ENCODE measurements around the gene PSRC1.

Gene PSRC1

GRCh38 chr1:109243221-109243620 lies 39.7 kb downstream of the PSRC1 start:
- no peak for DNase-seq (ENCODE audit: low spot score)
- POLR2A ChIA-PET (ENCODE audit: low non-redundant PET): interaction anchor here (0.6 kb wide), 1 partner anchor 25 kb away, joined by 9 read pairs; no protein-coding TSS in a partner anchor

GRCh38 chr1:109242387-109242786 lies 40.6 kb downstream of the PSRC1 start:
- CTCF ChIA-PET: no interaction called here
- no peak for DNase-seq (ENCODE audit: low spot score)
- POLR2A ChIA-PET (ENCODE audit: low non-redundant PET): no interaction called here
- peak overlapping the region; percentile 98 for H3K27ac ChIP-seq
- TF ChIP-seq CTCF (conservative IDR thresholded peaks at IDR 0.05; ENCODE audit: low read depth): no peak

More at GRCh38 chr1:109243221-109243620, 39.7 kb downstream of the PSRC1 start:
- CTCF ChIA-PET: interaction anchor here (0.6 kb wide), 1 partner anchor 20 kb away, joined by 3 read pairs; no protein-coding TSS in a partner anchor
- H3K27ac ChIP-seq: no peak overlapping the region
- TF ChIP-seq CTCF (conservative IDR thresholded peaks at IDR 0.05; ENCODE audit: low read depth): no peak

- DNase-seq (ENCODE audit: low spot score): no peak
- CTCF ChIA-PET: no interaction called here
- no peak for TF ChIP-seq CTCF (conservative IDR thresholded peaks at IDR 0.05; ENCODE audit: low read depth)
- peak overlapping the region; percentile 98 for H3K27ac ChIP-seq
- POLR2A ChIA-PET (ENCODE audit: low non-redundant PET): no interaction called here
These were observed 41.1 kb downstream of the PSRC1 start for GRCh38 chr1:109241841-109242345.

- DNase-seq (ENCODE audit: low spot score): no peak
- CTCF ChIA-PET: no interaction called here
- peak overlapping the region; percentile 98 for H3K27ac ChIP-seq
- TF ChIP-seq CTCF (conservative IDR thresholded peaks at IDR 0.05; ENCODE audit: low read depth): no peak
- POLR2A ChIA-PET (ENCODE audit: low non-redundant PET): no interaction called here
These were observed 41.6 kb downstream of the PSRC1 start for GRCh38 chr1:109241344-109241743.

GRCh38 chr1:109240158-109241152 lies 42.5 kb downstream of the PSRC1 start:
- DNase-seq (ENCODE audit: low spot score): peak; percentile 95
- POLR2A ChIA-PET (ENCODE audit: low non-redundant PET): interaction anchor here (0.6 to 0.8 kb wide), 4 partner anchors 9 to 43 kb away, joined by 3 to 17 read pairs (median 4); partner anchors contain the start of gene CELSR2
- peak overlapping the region; percentile 98 for H3K27ac ChIP-seq
- CTCF ChIA-PET: interaction anchor here (0.6 to 1.8 kb wide), 3 partner anchors 15 to 23 kb away, joined by 3 to 6 read pairs (median 4); no protein-coding TSS in a partner anchor
- no peak for TF ChIP-seq CTCF (conservative IDR thresholded peaks at IDR 0.05; ENCODE audit: low read depth)

- peak; percentile 21; the same call in 1 of the 2 replicates for TF ChIP-seq CTCF (conservative IDR thresholded peaks at IDR 0.05; ENCODE audit: low read depth)
- POLR2A ChIA-PET (ENCODE audit: low non-redundant PET): interaction anchor here (0.7 to 0.8 kb wide), 2 partner anchors 10 to 36 kb away, joined by 5 to 17 read pairs; partner anchors contain the start of gene CELSR2
- H3K27ac ChIP-seq: peak overlapping the region; percentile 98
- no peak for DNase-seq (ENCODE audit: low spot score)
- CTCF ChIA-PET: interaction anchor here (0.6 to 1.8 kb wide), 11 partner anchors 13 to 293 kb away, joined by 3 to 6 read pairs (median 3); partner anchors contain the start of gene SARS1
These were observed 43.4 kb downstream of the PSRC1 start for GRCh38 chr1:109239409-109240068.

Measured in RWPE1 (cell line).